OCI-M2 (cell line): ENCODE data around the gene CDC5L.

Experiments
- DNase-seq: peaks from one replicate; lab custom pipeline; 2025; ENCODE audit not compliant: unreplicated experiment; lab: John Stamatoyannopoulos, UW

CDC5L gene

GRCh38 chr6:44495036-44495901 is 107.8 kb downstream of the CDC5L start:
- DNase-seq: no peak

GRCh38 chr6:44496665-44497369 is 109.3 kb downstream of the CDC5L start:
- DNase-seq: no peak

DNA sequence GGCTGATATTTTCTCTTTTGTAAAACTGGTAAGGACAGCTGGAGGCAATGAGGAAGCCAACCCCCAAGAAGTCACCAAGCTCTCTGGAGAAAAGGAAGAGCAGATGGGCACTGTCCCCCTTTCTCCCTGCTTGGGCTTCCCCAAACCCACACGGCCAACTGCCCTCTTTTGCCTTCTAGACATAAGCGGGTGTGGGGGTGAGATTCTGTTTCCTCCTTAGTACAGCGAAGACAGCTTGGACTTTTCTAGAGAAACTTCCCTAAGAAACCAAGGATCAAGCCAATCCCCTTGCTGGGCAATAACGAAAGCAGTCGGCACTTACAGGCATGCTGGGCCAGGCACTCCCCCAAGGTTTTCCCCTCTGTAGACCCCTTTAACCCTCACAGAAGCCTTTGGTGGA is 110.3 kb downstream of the CDC5L start:
- no peak for DNase-seq

- no peak for DNase-seq
These were observed 110.9 kb downstream of the CDC5L start for GRCh38 chr6:44498436-44498835.

- no peak for DNase-seq
These were observed 112.1 kb downstream of the CDC5L start for GRCh38 chr6:44499609-44500008.
